ENCODE results near the gene MMP28. TPM values are rescaled to one million over a fixed set of nuclear protein-coding genes. Genes with fewer than 3 reads are reported as not detected.
A peak's percentile ranks its signal among the peaks of the same experiment; 100 is the strongest.

MMP28 gene
- total RNA-seq, 1 donor, result 33.4 TPM

GRCh38 chr17:35799942-35800341 is 4.5 kb upstream of the MMP28 start:
- DNase-seq (ENCODE audit: low read depth in 2 of 3, low spot score in 2 of 3), result no peak

- DNase-seq (ENCODE audit: low read depth in 2 of 3, low spot score in 2 of 3), result no peak
Measured at GRCh38 chr17:35797918-35798317, 2.5 kb upstream of the MMP28 start.

DNA sequence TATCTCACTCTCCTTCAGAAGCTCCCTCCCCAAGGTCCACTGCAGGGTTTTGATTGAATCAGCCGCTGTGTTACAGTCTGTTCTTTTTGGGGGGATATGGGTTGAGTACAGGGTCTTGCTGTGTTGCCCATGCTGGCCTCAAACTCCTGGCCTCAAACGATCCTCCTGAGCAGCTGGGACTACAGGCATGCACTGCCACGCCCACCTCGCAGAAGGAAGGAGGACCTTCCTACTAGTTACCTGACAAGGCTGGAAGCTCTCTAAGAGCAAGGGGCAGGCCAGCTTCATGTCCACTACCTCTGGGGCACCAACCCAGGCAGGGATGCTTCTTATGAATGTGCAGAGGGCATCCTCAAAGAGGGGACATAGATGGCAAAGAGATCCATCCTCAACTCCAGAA is 1.9 kb upstream of the MMP28 start:
- DNase-seq (ENCODE audit: low read depth in 2 of 3, low spot score in 2 of 3), result no peak

DNA sequence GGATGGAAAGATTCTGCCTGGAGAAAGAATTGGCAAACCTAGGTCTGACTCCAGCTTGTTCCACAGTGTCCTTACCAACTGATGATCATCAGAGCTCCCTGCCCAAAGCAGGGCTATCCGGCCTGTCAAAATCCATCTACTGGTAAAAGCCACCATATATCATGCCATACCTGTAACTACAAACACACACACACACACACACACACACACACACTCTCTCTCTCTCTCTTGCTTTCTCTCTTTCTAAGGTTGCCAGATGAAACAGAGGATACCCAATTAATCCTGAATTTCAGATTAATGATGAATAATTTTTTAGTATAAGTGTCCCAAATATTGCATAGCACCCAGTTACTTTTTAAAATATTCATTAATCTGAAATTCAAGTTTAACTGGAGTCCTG is 1.5 kb upstream of the MMP28 start:
- no peak for DNase-seq (ENCODE audit: low read depth in 2 of 3, low spot score in 2 of 3)

GRCh38 chr17:35795871-35796265 is 427 bp upstream of the MMP28 start:
- no peak for DNase-seq (ENCODE audit: low read depth in 2 of 3, low spot score in 2 of 3)

- no peak for DNase-seq (ENCODE audit: low read depth in 2 of 3, low spot score in 2 of 3)
Measured at GRCh38 chr17:35793257-35793656, 2.2 kb downstream of the MMP28 start.

GRCh38 chr17:35791681-35792350 is 3.6 kb downstream of the MMP28 start:
- no peak for DNase-seq (ENCODE audit: low read depth in 2 of 3, low spot score in 2 of 3)

GRCh38 chr17:35790841-35791240 is 4.6 kb downstream of the MMP28 start:
- DNase-seq (ENCODE audit: low read depth in 2 of 3, low spot score in 2 of 3), result no peak

GRCh38 chr17:35788477-35789368 is 6.7 kb downstream of the MMP28 start:
- no peak for DNase-seq (ENCODE audit: low read depth in 2 of 3, low spot score in 2 of 3)

GRCh38 chr17:35786941-35787432 is 8.5 kb downstream of the MMP28 start:
- no peak for DNase-seq (ENCODE audit: low read depth in 2 of 3, low spot score in 2 of 3)

GRCh38 chr17:35784895-35785294 is 10.5 kb downstream of the MMP28 start:
- no peak for DNase-seq (ENCODE audit: low read depth in 2 of 3, low spot score in 2 of 3)

- DNase-seq (ENCODE audit: low read depth in 2 of 3, low spot score in 2 of 3), result no peak
Measured at GRCh38 chr17:35780950-35781349, 14.5 kb downstream of the MMP28 start.

- DNase-seq (ENCODE audit: low read depth in 2 of 3, low spot score in 2 of 3), result no peak
Measured at GRCh38 chr17:35778641-35779196, 16.7 kb downstream of the MMP28 start.

- DNase-seq (ENCODE audit: low read depth in 2 of 3, low spot score in 2 of 3), result peak in 1 of 3 donors; percentile 45
Measured at GRCh38 chr17:35775583-35775982, 19.9 kb downstream of the MMP28 start.

GRCh38 chr17:35775039-35775438 is 20.4 kb downstream of the MMP28 start:
- no peak for DNase-seq (ENCODE audit: low read depth in 2 of 3, low spot score in 2 of 3)

DNA sequence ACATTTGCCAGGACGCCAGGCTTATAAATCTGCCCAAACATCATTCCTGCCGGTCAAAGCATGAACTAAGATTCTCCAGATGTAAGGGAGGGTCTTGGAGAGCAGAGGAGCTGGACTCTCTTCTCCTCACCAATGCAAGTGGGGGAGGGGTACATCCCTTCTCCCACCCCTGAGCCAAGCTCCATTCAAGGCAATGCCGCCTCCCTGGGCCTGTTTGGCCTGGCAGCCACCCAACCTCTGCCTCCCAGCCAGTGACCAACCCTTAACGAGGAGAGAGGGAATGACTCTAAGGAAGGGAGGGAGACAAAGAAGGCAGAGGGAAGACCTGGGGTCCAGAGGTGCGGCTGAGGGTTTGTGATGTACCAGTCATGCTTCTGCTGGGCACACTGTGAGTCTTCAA is 20.9 kb downstream of the MMP28 start:
- DNase-seq (ENCODE audit: low read depth in 2 of 3, low spot score in 2 of 3), result no peak

GRCh38 chr17:35773679-35774425 is 21.6 kb downstream of the MMP28 start:
- DNase-seq (ENCODE audit: low read depth in 2 of 3, low spot score in 2 of 3), result peak in 1 of 3 donors; percentile 58

GRCh38 chr17:35773129-35773528 is 22.3 kb downstream of the MMP28 start:
- DNase-seq (ENCODE audit: low read depth in 2 of 3, low spot score in 2 of 3), result no peak

DNA sequence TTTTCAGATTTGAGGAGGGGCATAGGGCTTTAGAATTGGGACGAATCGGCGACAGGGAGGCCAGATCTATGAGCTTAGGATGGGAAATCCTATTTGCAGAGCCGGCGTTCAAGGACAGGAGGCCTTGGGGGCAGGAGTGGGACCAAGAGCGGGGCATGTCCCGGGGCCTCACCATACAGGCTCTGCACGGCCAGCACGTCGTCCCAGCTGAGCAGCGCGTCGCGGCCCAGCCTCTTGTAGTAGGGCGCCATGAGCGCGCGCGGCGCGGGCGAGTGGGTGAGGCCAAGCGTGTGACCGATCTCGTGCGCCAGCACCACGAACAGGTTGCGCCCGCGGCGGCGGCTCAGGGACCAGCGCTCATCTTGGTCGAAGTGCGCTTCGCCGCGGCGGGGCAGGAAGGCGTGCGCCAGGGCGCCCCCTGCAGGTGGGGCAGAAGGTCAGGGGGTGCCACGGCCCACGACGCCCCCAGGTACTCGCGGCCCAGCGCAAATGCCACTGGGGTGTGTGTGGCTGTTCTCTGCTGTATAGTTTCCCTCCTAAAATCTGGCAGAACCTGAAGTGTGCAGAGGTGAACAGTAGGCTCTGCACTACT is 25.4 kb downstream of the MMP28 start:
- DNase-seq (ENCODE audit: low read depth in 2 of 3, low spot score in 2 of 3), result no peak

GRCh38 chr17:35768797-35769196 is 26.6 kb downstream of the MMP28 start:
- DNase-seq (ENCODE audit: low read depth in 2 of 3, low spot score in 2 of 3), result no peak
